GM18951 (cell line): ENCODE measurements around the gene FBXO45.
"Not testable (repeated sequence)": the region's sequence is repeated elsewhere in the genome, so short reads cannot be mapped to it uniquely, and the experiment has no call there.

ENCODE experiments used
- POLR2A ChIP-seq: IDR thresholded peaks from 4 replicates; pipeline ENCODE4 v1.6.1; 2011; ENCODE audit warnings: mild to moderate bottlenecking; ENCODE audit not compliant: insufficient read length, insufficient read depth; ENCODE audit errors: extremely low read depth
- in situ Hi-C: fragments of 300-500 bp; cut with MboI; formaldehyde crosslinking; loops from one replicate; pipeline ENCODE4 v1.12.0; 2022; ENCODE audit warnings: low sequenced_read_pairs, mixed read lengths, inconsistent platforms; ENCODE audit not compliant: unreplicated experiment

FBXO45 gene

GRCh38 chr3:196544491-196544992, 23.9 kb upstream of the FBXO45 start:
- no peak for TF ChIP-seq POLR2A
- in situ Hi-C loops = no loop called here

GRCh38 chr3:196546537-196546936, 21.9 kb upstream of the FBXO45 start:
- TF ChIP-seq POLR2A = no peak
- in situ Hi-C loops = no loop called here

- in situ Hi-C loops = no loop called here
- TF ChIP-seq POLR2A = no peak
These were observed 21.4 kb upstream of the FBXO45 start for GRCh38 chr3:196547067-196547466.

- in situ Hi-C loops = not testable (repeated sequence)
These were observed 19.1 kb upstream of the FBXO45 start for GRCh38 chr3:196549312-196549711.

GRCh38 chr3:196550172-196550571, 18.3 kb upstream of the FBXO45 start:
- in situ Hi-C loops = not testable (repeated sequence)

- in situ Hi-C loops = no loop called here
- no peak for TF ChIP-seq POLR2A
These were observed 16.2 kb upstream of the FBXO45 start for GRCh38 chr3:196552253-196552652.

GRCh38 chr3:196553551-196553950, 14.9 kb upstream of the FBXO45 start:
- TF ChIP-seq POLR2A = no peak
- in situ Hi-C loops = no loop called here

- TF ChIP-seq POLR2A = no peak
- in situ Hi-C loops = no loop called here
These were observed 14.3 kb upstream of the FBXO45 start for GRCh38 chr3:196554205-196554604.

- no peak for TF ChIP-seq POLR2A
- in situ Hi-C loops = no loop called here
These were observed 13.2 kb upstream of the FBXO45 start for GRCh38 chr3:196555295-196555694.

GRCh38 chr3:196557236-196557635, 11.2 kb upstream of the FBXO45 start:
- in situ Hi-C loops = no loop called here
- TF ChIP-seq POLR2A = no peak

GRCh38 chr3:196558476-196558875, 10.0 kb upstream of the FBXO45 start:
- no peak for TF ChIP-seq POLR2A
- in situ Hi-C loops = no loop called here

GRCh38 chr3:196559826-196560225, 8.6 kb upstream of the FBXO45 start:
- TF ChIP-seq POLR2A = no peak
- in situ Hi-C loops = no loop called here

GRCh38 chr3:196563721-196564225, 4.7 kb upstream of the FBXO45 start:
- TF ChIP-seq POLR2A = no peak
- in situ Hi-C loops = no loop called here

GRCh38 chr3:196569003-196569516, 600 bp downstream of the FBXO45 start:
- in situ Hi-C loops = no loop called here
- no peak for TF ChIP-seq POLR2A

- in situ Hi-C loops = not testable (repeated sequence)
These were observed 1.9 kb downstream of the FBXO45 start for GRCh38 chr3:196570332-196570731.
